Left forelimb (tissue), 1 donor: ENCODE measurements around the gene CNPY1.

ENCODE experiments used
- DNase-seq: peaks from one replicate; pipeline ENCODE4 v3.0.0-alpha.2; 2018; ENCODE audit warnings: low spot score

CNPY1 gene

DNA sequence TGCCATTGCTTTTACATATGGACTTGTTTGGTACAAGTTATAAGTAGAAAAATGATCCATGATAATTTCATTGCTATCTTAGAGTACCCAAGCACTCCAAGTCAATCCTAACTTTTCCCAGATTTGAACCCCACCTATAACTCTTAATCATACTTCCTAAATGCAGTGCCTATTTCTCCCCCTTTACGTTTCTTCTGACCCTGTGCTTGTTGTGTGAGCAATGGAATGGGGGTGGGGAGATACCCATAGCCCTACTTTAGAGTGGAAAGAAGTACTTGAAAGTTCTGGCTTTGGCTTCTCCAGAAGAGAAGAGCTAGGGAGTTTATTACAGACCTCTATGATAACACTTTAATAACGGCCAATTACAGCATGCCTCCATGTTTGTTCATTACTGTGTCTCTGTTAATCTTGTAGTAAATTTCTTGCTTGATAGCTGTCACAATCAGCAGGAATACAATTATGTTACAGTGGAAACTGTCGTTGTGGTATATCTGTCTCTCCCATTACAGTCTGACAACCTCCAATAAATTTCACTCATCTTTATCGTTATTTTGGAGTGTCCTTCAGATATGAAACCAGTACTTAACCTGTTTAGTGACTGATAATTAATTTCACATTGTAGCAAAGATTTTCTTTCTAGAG is 34.0 kb downstream of the CNPY1 start:
- no peak for DNase-seq

DNA sequence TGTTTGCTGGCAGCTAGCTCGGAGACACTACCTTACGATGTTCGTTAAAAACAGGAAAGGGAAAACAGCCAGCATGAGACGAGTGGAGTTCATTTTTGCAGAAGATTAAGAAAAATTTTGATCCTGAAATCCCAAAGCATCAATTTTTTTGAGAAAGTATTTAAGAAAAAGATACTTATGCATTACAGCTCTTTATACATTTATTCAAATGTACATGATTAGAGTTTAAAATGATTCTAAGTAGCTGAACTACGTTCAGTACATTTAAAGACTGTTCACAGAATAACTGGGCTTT is 34.7 kb downstream of the CNPY1 start:
- DNase-seq, result no peak

DNA sequence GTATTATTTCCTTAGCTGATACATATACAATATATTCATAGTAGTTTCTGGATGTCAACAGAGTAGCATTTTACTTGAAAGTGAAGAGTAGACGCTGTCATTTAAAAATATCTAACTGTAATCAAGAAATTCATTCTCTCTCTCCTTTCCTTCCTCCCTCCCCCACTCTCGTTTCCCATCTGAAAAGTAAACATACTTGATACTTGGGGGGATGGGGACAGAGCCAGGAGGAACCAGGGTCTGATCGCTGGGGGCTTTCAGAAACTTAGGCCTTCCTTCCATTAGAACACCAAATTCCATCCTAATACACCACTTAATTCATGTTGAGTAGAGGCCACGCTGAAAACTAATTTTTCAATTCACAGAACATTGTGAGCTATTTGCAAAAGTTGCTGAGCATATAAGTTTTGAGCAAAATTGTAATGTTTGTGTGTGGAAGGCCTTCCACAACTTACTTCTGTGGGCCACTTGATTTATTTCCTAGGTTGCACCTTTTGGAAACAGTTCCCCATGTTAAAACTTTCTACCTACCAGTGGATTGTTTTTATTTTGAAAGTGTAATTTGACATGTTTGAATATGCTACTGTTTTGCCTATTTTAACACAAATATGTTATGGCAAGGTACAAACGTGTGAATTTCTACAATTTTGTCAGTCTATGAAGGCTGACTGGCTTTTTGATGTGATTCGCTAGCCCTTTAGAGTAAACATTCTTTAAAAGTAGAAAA is 35.2 kb downstream of the CNPY1 start:
- no peak for DNase-seq

DNA sequence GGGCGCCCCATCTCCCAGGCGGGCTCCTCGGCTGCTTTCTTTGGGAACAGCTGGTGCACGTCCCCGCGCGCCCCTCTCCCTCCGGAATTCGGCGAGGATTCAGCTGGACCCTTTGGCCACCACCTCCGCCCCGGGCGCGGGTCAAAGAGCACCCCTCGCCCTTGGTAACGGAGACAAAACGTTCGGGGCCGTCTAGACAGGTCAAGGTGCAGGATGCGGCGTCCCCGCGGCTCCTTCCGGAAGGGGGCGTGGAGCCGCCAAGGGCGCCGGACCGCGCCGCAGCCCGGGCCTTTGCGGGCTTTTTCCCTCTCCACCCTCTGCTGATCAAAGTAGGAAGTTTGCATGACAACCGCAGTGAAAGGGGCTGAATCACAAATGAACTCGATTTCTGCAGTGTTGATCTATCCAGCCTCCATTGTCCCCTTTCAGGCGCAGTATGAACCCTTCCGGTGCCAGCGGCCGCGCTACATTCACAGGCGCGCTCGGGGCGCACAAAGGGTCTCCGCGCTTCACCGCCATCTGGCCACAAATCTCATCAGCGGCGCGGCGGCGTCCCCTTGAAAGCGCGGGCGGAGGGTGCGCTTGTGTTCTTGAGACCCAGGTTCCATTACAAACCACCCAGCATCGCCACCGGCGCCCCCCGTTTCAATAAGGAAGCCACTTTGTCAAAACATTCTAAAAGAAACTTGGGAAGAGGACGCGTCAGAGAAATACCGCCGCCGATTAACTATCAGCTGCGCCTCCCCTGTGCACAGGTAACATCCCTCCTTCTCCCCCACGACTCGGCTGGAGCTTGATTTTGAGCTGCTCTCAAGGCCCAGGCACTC is 36.4 kb downstream of the CNPY1 start:
- no peak for DNase-seq

DNA sequence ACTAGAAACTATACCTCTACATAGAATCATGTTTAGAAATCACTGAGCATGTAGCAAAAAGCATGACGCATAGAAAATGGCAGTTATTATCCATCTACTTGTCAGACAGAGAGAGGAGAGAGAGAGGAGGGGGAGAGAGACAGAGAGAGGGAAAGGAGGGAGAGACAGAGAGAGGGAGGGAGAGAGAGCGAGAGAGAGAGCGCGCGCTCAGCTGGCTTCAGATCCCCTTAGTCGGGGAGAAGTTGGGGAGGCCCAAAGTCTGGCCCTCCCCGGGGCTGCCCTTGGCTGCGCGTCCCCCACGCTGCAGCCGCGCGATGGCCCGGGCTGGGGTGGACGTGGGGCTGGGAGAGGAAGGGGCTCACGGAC is 37.0 kb downstream of the CNPY1 start:
- DNase-seq, result no peak

DNA sequence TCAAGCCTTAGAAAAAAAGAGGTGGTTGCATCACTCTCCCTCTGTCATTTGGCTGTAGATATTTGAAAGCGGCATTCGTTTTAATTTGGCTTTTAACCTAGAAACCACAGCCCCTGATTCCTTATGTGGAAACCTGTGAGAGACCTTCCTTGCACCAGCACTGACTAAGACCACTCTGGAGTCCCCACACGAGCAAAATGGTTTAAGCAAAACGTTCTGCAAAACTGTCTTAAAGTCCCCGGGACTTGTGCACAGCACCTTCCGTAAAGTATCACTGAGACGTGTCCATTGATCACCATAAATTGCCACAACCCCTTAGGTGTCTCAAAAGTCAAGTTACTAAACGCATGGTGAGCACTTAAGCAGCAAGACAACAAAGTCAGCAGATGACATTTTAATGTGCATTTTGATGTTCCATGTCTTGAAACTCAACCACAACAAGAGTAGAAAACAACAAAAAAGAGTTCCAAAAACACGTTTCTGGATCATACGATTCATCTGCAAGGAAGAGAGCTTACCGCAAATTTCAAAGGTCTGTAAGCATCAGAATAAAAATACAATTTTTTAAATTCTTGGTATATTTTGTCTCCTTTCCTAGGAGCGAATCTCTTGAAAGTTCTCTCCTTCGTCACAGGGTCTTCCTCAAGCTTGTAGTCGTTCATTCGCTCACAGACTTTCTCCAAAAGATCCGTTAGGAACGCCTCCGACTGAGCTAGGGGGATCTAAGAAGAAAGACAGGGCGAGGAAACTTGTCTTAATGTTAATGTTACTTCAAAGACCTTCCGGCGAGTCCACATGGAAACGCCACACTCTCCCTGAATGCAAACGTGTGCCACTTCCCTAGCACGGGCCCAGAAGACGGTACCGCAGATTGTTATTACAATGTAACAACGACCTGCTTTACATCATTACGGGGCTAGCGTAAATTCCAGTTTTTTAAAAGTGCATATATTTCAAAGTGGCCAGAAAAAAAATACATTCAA is 37.7 kb downstream of the CNPY1 start:
- no peak for DNase-seq

DNA sequence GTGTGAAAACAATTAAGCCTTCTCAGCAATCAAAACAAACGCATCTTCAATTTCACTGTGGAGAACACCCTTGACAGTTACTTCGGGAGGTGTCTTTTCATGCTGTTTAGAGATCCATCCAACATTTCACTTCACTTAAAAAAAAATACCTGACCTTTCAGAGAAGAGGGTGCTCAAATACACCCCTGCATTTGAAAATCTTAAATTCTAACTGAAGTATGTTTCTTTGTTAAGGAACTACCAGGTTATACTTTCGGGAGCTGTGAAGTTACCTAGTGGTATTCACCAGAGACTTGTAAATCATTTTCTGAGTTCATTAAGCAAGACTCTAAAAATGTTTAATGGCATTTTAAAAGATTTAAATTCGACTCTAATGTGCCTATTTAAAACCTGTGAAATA is 38.8 kb downstream of the CNPY1 start:
- DNase-seq, result no peak

DNA sequence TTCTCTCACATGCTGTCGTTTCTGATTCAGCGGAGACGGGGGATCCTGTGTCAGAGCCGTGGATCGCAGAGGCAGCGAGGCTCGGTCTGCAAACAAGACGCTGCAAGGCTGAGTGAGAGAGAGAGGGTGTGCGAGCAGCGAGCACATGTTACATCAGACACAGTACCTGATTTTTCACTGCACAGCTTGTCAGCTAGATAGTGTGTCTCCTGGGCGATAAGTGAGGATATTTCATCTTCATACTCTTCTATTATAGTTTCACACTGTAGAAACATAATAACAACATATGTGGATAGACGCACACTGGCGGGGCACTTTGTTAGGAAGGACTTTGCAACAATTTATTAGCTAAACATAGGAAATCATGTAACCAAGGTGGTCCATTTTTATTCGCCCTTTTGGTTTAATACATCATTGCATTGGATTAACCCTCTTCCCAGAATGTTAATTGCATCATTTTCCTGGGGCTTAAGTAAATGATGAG is 39.5 kb downstream of the CNPY1 start:
- no peak for DNase-seq

DNA sequence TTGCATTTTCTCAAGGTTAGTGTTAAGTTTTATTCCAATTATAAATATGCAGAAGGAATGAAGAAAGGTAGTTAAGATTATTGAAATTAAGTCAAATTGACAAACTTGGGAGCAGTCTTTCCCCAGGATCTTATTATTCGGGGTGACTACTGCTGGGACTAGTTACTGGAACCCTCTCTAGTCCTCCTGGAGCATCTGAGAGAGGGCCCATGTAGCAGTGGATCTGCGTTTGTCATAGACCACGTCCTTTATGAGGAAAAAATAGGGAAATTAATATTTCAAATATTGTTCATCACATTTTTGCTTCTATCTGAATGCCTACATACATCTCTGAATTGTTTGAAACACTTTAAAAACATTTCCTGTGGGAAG is 41.0 kb downstream of the CNPY1 start:
- no peak for DNase-seq

DNA sequence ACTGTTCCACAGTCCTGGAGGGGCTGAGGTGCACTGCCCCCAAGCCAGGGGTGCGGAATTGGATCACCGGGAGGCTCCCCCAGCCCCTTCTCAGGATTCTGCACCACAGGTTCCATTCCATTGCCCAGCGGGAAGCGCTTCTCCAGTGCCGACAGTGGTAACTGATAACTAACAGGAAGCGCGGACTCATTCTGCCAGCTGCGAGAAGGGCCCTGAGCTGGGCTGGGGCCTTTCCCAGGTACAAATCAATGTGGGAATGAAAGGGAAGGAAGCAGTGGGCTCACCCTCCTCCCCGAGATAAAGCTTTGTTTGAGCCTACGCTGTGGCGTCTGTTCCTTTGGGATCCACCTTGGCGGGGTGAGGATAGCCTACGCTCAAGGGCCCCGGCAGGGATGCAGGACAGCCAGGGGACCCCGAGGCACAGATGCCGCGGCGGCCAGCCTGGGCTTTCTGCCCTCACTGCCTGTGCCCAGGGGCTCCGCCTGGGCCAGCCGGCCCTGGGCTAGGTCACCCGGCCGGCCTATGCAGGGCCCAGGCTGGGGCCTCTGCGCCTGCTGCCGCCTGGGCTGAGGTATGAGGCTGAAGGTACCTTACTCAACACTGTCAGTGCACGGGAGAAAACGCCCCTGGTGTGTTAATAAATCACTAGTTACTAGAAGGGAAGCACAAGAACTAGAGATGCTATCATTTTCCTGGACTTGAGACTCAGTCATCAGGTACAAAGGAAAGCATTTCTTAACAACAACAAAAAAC is 49.0 kb downstream of the CNPY1 start:
- DNase-seq, result no peak

DNA sequence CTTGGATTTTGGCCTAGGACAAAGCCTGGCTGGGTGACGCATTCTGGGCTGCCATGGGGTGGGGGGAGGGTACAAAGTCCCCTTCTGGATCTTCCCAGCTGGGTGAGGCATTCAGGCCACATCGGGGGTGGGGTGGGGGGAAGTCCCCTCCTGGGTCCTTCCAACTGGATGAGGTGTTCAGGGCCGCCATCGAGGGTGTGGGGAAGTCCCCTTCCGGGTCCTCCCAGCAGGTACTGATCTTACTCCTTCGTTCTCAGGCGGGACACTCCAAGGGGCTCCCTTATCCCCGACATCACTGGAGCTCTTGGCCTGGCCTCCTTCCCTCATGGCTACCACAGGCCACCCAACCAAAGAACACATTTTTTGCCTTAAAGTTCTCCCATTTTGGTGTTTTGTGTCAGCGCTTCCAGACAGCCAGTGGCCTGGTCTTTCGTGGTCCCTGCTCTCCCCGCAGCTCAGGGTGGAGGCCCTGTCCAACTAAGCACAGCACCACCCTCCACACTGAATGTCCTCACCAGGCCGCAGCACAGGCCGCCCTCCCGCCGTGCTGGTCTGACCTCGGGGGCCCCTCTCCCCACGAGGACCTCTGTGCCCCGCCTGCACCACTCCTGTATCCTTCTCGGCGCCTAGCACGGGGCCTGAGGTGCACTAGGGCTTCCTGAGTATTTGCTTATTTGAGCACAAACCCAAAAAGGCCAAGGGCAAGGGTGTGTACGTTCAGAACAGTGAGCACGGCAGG is 49.9 kb downstream of the CNPY1 start:
- DNase-seq, result no peak

DNA sequence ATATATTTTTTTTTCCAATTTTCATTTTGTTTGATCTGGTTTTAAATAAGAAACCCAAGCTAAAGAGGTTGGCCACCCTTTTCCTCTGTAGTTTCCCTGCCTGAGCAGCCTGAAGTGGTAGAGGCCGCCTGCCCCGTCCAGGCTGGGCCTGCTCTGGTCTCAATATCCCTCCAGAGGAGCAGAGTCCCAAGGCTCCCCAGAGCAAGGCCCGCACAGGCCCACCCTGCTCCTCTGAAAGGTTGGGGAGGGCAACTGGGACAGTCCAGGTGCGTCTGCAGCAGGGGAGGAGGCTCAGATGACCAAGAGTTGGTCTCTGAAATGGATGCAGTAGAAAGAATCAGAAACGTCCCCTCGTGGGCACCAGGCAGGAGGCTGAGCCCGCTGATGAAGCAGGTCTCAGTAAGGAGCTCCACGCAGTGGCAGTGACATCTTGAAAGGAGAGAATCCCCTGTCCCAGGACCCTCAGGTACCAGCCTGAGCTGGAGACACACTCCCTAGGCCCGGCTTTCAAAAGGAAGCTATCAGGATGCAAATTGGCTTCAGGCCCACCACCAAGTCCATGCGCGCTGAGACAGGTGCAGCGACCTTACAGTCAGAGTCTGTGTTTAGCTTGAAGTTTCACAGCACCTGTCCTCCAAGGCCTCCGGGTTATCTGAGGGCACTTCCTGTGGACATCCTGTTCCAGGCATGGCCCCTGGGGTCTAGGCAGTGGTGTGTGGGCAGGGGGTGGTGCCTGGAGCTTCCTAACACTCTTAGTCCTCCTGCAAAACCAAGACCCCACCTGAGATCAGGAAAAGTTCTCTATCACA is 50.7 kb downstream of the CNPY1 start:
- no peak for DNase-seq

DNA sequence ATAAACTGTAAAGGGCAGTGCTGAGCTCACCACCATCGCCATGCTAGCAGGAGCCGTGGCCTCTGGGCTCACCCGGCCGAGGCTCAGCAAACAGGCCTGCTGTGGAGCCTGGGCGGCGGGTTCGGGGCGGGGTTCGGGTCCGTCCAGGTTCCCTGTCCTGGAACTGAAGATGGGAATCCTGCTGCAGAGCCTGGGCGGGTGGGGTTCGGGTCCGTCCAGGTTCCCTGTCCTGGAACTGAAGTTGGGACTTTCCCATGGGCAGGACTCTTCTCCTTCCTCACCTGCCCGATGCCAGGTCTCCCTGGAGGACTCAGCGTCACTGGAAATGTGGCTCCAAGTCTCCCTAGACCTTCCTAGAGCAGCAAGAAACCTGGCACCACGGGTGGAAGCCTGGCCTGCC is 51.8 kb downstream of the CNPY1 start:
- no peak for DNase-seq

DNA sequence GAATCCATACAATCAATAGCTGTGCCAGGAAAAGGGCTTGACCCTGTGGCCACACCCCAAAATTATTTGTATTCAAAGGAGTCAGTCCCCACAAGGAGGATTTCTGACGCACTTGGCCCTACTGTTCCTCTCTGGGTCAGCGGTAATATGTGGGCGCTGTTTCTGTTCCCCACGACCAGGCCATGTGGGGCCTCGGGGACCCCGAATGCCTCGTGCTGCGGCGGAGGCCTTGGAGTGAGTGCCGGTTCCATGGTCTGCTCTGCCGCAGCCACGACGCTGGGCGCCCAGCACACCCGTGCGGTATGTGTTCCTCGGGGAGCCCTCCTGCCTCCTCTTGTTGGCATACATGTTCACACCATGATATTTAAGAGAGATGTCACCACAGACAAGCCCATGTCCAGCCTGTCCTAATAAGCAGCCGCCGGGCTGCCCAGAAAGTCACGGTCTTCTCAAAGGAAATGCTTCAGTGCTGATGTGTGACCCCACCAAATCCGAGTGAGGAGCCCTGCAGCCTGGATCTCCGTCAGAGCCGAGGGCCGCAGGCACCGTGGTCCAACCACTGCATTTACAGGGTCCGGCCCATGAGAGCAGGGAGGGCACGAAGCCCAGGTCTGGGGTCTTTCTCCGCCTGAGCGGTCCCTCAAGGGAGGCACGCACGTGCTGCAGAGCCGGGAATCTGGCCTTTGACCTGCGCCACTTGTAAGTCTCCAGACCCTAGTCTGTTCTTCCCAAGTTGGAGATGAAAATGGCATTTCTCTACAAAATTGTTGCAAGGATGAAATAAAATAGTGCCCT is 52.4 kb downstream of the CNPY1 start:
- no peak for DNase-seq

DNA sequence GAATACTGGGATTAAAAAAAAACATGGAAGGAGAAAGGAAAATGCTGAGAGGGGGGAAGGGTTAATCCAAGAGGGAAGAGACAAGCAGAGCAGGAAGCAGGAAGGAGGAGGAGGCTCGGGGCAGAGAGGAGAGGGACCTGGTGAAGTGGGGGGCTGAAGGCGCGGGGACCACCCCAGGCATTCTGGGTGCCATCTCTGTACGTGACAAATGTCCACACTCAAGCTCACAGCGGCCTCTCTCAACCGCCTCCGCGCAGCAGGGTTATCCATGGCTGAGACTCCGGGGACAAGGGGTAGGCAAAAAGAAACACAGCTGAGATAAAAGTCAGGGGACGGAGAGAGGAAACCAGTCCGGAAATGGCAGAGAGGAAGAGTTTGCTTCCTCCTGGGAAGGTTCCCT is 54.5 kb downstream of the CNPY1 start:
- no peak for DNase-seq

DNA sequence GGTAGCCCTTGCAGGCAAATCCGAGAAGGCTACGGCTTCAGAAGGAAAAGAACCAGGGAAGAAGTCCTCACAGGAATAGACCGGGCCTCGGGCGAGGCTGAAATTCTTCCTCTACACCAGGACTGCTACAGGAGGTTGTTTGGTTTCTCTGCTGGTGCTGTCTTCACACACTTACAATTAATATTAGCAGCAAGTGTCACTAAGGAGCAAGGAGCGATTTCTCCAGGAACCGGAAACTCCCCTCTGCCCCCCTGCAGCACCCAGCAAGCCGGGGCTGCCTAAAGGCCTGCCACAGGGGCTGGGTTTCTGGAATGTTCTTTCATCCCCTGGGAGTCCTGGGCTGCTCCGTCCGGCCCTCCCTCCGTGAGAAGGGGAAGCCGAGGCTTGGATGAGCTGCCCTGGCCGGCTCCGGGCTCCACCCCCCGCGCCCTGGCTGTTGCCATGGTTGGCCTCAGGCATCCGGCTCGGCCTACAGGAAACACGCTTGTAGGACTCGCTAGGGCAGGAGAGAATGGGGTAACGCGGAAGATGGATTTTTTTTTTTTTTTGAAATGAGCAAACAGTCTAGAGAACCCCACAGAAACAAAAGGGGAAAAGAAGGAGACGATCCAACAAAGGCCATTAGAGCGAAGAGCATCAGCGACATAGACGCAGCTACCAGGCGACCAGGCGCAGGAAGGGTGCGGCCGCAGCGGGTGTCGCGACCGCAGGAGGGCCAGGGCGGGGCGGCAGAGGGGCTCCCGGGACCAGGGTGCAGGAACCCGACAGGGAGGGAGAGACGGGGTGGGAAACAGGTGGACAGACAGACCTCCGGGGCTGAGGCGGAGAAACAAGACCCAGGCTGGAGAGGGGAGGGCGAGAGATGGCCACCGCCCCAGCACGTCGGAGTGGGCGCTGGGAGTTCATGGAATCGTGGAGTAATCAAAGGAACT is 55.4 kb downstream of the CNPY1 start:
- DNase-seq, result no peak

DNA sequence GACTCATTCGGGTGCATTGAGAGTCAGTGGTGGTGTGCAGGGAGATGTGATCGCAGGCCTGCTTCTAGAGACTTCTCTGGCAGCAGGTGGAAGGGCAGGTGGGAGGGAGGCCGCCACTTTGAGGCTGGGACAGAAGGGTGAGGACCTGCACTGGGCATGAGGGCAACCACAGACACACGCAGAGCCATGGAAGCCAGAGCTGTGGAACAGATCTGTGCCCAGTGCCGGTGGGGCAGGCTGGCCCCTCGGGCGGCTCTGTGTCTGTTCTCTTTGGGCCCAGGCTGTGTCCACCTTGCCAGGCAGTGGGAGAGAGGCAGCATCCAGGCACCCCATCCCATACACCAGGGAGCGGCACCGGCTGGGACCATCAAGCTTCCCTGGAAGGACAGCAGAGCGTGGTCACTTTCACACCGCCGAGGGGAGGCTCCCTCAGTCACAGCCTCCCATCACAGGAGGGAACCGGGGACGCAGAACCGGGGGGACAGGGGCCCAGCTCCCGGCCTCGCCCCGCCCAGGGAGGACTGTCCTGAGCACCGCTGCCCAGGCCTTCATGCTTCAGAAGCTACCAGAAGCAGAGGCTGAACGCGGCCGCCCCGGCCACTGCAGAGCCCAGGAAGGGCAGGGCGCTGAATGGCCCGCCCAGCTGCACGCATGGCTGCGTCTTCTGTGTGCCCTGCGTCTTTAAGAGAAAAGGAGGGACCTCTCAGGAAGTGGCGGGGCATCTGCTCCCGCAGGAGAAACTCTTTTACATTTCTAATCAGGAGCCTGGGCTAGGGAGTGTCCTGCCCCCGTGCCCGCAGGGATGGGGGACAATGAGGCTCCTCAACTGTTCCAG is 56.3 kb downstream of the CNPY1 start:
- no peak for DNase-seq
